ENCODE data around the gene SCFD2.
"Not testable (repeated sequence)": the region's sequence is repeated elsewhere in the genome, so short reads cannot be mapped to it uniquely, and the experiment has no call there.

DNA sequence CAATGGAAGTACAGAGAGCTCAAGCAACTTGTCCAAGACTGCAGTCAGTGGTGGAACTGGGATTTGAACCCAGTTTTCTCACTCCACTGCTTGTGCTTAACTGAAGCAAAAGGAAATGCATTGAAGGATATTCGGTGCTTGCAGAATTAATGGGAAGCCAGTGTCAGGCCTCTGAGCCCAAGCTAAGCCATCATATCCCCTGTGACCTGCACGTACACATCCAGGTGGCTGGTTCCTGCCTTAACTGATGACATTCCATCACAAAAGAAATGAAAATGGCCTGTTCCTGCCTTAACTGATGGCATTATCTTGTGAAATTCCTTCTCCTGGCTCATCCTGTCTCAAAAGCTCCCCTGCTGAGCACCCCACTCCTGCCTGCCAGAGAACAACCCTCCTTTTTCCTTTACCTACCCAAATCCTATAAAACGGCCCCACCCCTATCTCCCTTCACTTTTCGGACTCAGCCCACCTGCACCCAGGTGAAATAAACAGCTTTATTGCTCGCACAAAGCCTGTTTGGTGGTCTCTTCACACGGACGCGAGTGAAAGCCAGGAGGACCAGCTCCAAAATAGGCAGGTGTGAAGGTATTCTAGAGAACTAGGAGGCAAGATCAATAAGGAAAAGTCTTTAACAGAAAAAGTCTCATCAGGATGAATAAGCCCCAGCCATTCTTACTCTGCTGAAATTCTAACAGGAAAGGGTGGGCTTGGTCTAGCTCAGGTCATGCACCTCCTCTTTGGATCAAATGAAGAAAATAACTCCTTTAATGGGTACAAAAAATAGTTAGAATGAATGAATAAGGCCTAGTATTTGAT, 531.0 kb downstream of the SCFD2 start:
- TF ChIP-seq, protein P1, sequence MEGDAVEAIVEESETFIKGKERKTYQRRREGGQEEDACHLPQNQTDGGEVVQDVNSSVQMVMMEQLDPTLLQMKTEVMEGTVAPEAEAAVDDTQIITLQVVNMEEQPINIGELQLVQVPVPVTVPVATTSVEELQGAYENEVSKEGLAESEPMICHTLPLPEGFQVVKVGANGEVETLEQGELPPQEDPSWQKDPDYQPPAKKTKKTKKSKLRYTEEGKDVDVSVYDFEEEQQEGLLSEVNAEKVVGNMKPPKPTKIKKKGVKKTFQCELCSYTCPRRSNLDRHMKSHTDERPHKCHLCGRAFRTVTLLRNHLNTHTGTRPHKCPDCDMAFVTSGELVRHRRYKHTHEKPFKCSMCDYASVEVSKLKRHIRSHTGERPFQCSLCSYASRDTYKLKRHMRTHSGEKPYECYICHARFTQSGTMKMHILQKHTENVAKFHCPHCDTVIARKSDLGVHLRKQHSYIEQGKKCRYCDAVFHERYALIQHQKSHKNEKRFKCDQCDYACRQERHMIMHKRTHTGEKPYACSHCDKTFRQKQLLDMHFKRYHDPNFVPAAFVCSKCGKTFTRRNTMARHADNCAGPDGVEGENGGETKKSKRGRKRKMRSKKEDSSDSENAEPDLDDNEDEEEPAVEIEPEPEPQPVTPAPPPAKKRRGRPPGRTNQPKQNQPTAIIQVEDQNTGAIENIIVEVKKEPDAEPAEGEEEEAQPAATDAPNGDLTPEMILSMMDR (conservative IDR thresholded peaks at IDR 0.05): not testable (repeated sequence)
- TF ChIP-seq EZH2 (IDR thresholded peaks at IDR 0.05; ENCODE audit: low read depth): not testable (repeated sequence)

All from PC-9 (cell line).